ENCODE results near the gene SHROOM3.

The SHROOM3 gene

DNA sequence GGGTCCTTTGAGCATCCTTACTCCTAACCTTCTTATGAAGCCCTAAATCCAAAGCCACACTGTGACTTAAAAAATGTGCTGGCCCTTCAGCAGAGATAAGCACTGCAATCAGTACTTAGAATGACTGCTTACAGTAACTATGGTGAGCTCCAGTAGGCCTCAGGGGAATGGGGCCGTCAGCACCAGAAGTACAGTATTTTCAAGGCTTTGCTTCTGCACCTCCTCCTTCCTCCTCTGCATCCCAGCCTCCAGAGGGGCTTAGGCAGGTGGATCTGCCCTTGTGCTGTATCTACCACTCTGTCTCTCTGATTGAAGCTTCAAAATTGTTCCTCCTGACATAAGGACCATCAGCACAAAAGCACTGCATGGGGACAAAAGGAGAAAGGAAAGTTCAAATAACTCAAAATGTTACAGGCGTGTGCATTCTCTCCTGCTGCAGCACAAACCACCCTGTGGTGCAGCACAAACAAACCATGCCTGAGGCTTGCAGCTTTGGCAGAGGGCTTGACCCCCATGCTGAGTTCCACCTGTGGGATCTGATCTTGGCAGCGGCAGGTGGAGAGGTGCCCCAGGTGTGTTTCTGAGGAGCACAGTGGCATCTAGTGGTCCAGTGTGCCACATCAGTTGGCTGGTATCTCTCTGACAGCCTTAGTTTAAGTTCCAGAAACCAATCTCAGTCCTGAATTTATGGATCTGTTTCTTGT lies 298.2 kb downstream of the SHROOM3 start:
- peak; percentile 33 for DNase-seq

DNA sequence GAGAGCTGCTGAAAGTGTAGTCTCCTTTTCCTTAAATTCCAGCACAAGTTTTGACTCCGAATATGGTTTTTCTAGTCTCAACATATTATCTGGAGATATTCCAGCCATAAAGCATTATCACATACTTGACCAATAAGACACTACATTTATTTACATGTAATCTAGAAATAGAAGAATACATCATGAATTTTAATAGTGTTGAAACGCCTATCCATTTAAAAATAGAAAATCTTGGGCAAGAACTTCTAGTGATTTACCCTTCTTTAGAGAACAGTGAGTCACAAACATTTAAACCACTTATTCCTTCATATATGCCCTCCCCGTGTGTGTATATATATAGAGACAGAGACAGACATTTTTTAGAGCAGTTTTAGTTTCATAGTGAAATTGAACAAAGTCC lies 301.4 kb downstream of the SHROOM3 start:
- no peak for DNase-seq

- DNase-seq = no peak
Observed at GRCh38 chr4:76737180-76737579, 302.2 kb downstream of the SHROOM3 start.

- no peak for DNase-seq
Observed at GRCh38 chr4:76737771-76738085, 302.7 kb downstream of the SHROOM3 start.

- no peak for DNase-seq
Observed at GRCh38 chr4:76738086-76738931, 303.3 kb downstream of the SHROOM3 start.

DNA sequence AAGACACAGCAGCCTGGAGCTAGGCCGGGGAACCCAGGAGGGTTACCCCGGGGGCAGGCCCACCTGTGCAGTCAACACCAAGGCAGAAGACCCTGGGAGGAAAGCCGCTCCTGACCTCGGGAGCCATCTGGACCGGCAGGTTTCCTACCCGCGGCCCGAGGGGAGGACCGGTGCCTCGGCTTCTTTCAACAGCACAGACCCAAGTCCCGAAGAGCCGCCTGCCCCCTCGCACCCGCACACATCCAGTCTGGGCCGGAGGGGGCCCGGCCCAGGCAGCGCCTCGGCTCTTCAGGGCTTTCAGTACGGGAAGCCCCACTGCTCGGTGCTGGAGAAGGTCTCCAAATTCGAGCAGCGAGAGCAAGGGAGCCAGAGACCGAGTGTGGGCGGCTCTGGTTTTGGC lies 305.2 kb downstream of the SHROOM3 start:
- no peak for DNase-seq

DNA sequence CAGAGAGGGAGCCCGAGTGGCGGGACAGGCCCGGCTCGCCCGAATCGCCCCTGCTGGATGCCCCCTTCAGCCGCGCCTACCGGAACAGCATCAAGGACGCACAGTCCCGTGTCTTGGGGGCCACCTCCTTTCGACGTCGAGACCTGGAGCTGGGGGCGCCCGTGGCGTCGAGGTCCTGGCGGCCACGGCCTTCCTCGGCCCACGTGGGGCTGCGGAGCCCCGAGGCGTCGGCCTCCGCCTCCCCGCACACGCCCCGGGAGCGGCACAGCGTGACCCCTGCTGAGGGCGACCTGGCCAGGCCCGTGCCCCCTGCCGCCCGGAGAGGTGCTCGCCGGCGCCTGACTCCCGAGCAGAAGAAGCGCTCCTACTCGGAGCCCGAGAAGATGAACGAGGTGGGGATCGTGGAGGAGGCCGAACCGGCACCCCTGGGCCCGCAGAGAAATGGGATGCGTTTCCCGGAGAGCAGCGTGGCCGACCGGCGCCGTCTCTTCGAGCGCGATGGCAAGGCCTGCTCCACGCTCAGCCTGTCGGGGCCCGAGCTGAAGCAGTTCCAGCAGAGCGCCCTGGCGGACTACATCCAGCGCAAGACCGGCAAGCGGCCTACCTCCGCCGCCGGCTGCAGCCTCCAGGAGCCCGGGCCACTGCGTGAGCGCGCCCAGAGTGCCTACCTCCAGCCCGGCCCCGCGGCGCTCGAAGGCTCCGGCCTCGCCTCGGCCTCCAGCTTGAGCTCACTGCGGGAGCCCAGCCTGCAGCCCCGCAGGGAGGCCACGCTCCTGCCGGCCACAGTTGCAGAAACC lies 306.0 kb downstream of the SHROOM3 start:
- DNase-seq = no peak

GRCh38 chr4:76741663-76742020 lies 306.6 kb downstream of the SHROOM3 start:
- no peak for DNase-seq

- DNase-seq = no peak
Observed at GRCh38 chr4:76744241-76744921, 309.4 kb downstream of the SHROOM3 start.

DNA sequence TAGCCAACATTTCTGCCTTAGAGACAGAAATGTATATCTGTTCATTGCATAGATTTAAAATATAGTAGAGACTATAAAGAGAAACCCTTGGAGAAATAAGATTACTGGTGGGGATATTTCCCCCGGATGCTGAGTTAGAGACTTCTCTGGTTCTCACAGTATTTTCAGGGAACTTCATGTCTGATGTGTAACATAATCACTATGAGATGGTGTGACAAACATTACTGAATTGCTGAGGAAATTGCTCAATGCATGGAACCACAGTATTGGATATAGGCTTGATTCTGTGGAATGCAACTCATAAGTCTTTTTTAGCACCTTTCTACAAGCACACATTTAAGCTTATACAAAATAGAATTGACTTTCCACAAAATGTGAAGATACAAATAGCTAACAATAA lies 310.2 kb downstream of the SHROOM3 start:
- no peak for DNase-seq

DNA sequence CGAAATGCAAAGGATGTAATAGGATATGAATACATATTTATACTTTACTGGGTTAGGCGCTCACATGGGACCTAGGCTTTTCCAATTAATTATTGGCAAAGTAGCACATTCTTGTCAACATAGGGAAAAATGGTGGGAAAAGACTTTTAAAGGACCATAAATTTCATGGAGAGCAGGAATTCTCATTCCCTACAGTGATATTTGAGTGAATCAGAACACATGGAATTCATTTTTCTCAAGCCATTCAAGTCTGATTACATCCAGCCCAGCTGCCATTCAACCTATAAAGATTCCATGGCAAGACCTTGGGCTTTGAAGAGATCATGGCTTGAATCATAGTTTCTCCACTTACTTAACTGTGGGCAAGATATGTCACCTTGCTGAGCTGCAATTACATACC lies 312.5 kb downstream of the SHROOM3 start:
- DNase-seq = no peak

GRCh38 chr4:76748649-76749048 lies 313.6 kb downstream of the SHROOM3 start:
- DNase-seq = peak; percentile 33

- no peak for DNase-seq
Observed at GRCh38 chr4:76749355-76749754, 314.3 kb downstream of the SHROOM3 start.

- no peak for DNase-seq
Observed at GRCh38 chr4:76750716-76751115, 315.7 kb downstream of the SHROOM3 start.

DNA sequence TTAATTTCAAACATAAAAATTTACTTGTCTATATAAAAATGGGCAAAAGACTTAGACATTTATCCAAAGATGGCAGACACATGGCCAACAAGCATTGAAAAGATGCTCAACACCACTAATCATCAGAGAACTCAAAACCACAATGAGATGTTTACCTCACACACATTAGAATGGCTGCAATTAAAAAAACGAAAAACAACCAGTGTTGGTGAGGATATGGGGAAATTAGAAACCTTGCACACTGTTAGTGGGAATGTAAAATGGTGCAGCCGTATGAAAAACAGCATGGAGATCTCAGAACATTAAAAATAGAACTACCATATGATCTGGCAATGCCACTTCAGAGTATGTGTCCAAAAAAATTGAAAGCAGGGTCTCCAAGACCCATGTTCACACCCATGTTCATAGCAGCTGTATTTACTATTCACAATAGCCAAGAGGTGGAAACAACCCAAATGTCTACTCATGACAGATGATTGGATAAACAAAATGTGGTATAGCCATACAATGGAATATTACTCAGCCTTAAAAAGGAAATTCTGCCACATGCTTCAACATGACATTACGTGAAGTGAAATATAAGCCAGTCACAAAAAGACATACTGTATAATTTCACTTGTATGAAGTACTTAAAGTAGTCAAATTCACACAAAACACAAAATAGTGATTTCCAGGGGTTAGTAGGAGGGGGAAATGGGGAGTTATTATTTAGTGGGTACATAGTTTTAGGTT lies 316.7 kb downstream of the SHROOM3 start:
- no peak for DNase-seq

GRCh38 chr4:76752861-76753501 lies 318.0 kb downstream of the SHROOM3 start:
- DNase-seq = peak; percentile 81

GRCh38 chr4:76753814-76754213 lies 318.8 kb downstream of the SHROOM3 start:
- DNase-seq = no peak

GRCh38 chr4:76754439-76754838 lies 319.4 kb downstream of the SHROOM3 start:
- DNase-seq = no peak

DNA sequence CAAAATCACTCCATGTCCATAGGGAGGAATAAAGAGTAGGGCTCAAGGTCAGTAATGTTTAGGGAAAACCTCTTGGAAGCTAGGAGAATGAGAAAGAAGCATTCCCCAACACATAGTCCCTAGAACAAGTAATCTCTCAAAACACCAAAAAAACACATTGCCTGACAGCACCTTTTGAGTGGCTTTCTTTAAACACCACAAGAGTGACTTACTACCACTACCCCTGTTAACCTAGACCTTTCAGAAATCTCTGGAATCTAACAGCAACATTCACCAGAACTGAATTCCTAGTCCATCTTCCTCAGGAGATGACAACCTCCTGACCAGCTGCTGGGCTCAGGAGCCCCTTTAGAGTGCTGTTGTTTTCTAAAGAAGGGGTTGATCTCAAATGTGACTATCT lies 320.7 kb downstream of the SHROOM3 start:
- no peak for DNase-seq

- no peak for DNase-seq
Observed at GRCh38 chr4:76756416-76756815, 321.4 kb downstream of the SHROOM3 start.

GRCh38 chr4:76757418-76757939 lies 322.4 kb downstream of the SHROOM3 start:
- DNase-seq = no peak
